ENCODE results near the gene SORCS1.

SORCS1 gene

DNA sequence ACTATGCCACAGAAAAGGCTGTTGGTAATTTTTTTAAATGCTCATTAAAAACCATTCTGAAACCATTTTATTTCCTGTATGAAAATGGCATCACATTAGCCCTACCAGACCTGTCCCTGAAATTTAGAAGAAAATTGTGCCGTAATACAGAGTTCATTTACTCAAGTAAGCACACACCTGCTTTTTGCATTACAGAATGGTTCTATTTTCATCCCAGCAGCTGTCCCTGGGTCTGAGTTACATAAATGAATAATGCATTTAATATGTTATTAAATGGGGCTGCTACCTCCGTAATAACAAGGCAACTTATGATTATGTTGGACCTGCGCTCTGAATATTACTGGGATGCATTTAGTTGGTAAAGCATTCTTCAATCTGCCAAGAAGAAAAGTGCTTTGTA, 508.9 kb downstream of the SORCS1 start:
- DNase-seq (ENCODE audit: low spot score), result no peak

GRCh38 chr10:106655165-106655564, 509.3 kb downstream of the SORCS1 start:
- DNase-seq (ENCODE audit: low spot score), result no peak

DNA sequence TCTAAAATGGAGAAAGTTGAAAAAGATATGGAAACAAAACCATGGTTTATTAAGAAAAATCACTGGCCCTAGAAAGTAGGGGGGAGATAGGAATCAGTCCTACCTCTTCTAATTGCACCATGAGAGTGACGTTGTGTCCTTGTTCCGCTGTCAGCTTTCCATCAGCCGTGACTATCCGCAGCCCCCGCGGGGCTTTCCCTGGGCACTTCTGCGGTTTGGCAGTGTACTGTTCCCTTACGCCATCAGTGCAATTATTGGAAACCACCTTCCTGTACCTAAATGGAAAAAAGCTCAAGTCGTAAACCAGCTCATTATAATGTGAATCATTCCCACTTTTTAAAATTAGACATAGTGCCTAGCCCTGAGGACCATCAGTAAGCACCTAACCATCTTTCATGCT, 512.2 kb downstream of the SORCS1 start:
- DNase-seq (ENCODE audit: low spot score), result no peak

DNA sequence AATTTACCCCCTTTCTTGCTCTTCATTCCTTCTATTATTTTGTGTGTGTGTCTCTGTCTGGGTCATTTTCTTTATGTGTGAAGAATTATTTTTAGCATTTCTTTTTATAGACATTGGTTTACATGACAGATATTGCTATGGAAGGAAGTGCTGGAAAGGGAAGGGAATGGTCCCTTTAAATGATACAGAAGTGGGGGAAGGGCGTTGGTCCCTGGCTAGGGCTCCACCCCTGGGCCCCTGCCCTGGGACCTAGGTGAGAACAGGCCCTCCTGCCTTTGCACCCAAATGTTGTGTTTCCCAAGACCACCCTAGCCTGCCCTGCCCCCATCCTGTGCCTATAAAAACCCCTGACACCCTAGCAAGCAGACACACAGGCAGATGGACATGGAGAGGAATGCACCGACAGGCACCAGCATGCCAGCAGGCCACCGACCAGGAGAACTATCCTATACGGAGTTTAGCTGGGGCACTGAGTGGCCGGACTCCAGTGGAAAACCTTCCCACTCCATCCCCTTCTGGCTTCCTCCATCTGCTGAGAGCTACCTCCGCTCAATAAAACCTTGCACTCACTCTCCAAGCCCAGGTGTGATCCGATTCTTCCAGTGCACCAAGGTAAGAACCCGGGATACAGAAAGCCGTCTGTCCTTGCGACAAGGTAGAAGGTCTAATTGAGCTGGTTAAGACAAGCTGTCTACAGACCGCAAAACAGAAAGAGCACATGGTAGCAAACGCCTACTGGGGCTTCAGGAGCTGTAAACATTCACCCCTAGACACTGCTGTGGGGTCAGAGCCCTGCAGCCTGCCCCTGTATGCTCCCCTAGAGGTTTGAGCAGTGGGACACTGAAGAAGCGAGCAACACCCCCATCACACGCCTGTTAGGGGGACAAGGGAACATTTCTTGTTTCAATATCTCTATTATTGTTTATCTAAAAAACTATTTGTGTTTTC, 515.7 kb downstream of the SORCS1 start:
- no peak for DNase-seq (ENCODE audit: low spot score)

DNA sequence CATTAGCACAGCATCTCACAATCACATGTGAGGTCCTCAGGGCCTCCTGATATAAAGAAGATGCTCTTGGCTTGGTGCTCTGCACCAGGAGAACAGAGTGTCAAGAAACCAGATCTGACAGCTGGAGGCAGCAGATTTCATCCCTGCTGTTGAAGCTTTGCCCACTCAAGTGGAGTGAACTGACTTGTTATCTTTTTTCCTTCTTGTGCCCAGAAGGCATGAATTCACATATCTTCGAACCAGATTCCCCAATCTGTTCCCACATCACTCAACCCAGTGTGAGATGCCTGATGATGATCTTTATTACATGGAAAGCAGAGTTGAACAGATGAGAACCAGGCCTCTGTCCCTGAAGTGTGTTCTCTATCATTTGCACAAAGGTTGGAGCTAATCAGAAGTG, 521.0 kb downstream of the SORCS1 start:
- no peak for DNase-seq (ENCODE audit: low spot score)

GRCh38 chr10:106637873-106638272, 526.6 kb downstream of the SORCS1 start:
- DNase-seq (ENCODE audit: low spot score), result no peak

DNA sequence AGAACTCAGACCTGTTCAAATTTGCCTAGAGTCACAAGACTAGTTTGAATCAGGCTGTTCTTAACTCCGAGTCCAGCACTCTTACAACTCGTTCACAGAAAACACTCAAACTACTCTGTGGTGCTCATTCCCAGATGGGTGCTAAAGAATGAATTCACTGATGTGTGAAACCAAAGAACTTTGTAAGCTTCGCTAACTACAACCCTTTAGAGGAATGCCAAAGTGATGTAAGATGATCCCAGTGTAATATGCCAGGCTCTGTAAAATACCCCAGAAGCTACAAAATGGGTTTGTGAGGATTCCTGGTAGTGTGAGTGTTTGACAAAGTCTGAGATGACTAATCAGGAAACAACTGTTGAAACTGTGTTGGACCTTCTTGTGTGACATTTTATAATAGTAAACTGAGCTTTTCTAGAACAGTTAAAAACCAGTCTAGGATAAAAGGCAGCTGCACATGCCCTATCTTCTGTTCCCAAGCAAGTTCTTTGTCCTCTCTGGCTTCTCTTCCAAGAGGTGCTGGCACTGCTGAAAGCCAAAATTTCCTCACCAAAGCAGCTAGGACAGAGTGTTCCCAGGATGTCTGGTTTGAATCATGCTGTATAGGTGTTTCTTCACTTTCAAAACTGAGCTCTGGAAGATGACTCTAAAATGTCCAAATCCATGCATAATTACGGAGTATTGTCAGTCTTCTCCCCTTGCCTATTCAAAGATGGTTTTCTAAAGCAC, 527.6 kb downstream of the SORCS1 start:
- DNase-seq (ENCODE audit: low spot score), result no peak

- no peak for DNase-seq (ENCODE audit: low spot score)
Measured at GRCh38 chr10:106635947-106636346, 528.6 kb downstream of the SORCS1 start.

- no peak for DNase-seq (ENCODE audit: low spot score)
Measured at GRCh38 chr10:106631016-106631702, 533.3 kb downstream of the SORCS1 start.

- no peak for DNase-seq (ENCODE audit: low spot score)
Measured at GRCh38 chr10:106626371-106626770, 538.1 kb downstream of the SORCS1 start.

DNA sequence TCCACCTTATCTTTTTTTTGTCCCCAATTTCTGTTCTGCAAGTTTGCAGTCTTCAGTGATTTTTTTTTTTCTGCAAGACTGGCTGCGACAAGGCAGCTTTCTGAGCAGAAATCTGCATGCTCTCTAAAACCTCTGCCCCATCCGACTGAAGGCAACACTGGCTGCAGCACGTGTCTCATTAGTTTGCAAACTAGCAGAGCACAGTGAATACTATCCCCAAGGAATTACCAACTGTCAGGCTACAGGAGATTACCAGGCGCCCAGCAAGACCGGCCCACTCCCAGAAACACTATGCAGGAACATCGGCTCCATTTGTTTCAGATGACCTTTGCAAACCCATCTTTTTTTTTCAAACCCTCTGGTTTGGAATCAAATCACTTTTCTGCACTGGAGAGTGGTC, 538.8 kb downstream of the SORCS1 start:
- no peak for DNase-seq (ENCODE audit: low spot score)

DNA sequence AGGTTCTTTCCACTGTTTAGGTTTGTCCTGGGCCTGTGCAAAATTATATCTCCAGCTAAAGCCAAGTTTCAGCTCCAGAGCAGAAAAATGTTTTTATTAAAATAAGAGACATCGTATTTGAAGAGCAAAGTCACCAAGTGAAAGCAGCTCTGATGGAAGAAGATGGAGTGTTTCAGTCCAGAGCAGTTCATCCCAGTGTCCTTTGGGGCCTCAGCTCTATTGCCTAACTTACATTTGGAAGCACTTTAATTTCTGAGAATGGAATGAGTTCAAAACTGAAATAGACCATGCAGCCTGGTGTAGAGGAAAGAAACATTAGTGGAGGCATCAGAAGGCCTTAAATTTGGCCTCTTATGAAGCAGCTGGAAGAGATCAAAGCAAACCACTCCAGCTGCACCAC, 545.2 kb downstream of the SORCS1 start:
- DNase-seq (ENCODE audit: low spot score), result no peak

DNA sequence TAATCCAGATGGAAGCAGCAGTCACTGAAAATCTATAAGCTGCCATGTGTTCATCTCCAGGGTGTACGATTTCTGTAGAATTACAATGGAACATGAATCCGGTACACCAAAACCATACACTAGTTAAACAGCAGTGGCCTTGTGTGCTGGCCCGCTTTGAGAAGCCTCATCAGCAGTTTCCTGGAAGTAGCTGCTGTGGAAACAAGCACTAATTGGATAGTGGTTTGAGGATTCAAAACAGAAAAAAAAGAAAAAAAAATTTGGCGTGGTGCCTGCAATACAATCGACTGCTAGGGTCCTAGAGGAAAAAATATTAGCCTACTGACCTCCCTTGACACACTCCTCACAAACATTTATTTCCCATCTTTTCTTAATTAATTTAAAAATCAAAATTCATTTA, 545.9 kb downstream of the SORCS1 start:
- no peak for DNase-seq (ENCODE audit: low spot score)

DNA sequence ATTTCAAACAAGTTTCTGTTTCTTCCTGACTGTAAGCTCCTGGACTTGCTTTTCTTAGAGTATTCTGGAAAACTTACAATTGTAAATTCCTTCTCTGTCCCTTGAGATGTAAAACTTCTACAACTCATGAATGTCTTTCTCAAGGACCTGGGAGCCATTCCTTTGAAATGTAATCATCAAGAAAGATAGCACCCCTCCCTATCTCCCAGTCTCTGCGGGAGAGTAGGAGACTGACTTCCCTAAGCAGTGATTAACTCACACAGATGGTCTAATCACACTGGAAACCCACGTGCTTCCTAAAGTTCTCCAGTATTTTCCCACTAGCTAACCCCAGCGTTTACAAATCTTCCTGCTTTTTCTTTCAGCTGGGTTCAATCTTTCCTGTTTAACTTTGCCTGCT, 549.4 kb downstream of the SORCS1 start:
- DNase-seq (ENCODE audit: low spot score), result no peak

DNA sequence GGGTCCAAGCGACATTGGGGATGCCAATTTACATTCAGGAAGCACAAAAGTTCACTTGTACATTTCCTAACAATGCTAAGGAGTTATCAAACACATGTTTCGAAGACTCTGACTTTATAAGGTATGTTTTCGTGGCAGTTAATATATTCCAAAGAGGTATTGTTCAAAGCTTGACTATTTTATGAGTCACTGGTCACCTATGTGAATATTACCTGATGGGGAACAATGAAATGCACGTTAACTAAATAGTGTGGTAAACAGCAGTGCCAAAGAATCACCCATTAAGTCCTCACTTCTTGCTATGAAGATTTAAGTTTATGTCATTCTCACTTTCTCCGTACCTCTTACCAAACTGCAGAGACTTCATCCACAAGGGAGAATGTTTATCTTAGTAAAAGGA, 550.2 kb downstream of the SORCS1 start:
- no peak for DNase-seq (ENCODE audit: low spot score)

- DNase-seq (ENCODE audit: low spot score), result no peak
Measured at GRCh38 chr10:106612381-106612780, 552.1 kb downstream of the SORCS1 start.

DNA sequence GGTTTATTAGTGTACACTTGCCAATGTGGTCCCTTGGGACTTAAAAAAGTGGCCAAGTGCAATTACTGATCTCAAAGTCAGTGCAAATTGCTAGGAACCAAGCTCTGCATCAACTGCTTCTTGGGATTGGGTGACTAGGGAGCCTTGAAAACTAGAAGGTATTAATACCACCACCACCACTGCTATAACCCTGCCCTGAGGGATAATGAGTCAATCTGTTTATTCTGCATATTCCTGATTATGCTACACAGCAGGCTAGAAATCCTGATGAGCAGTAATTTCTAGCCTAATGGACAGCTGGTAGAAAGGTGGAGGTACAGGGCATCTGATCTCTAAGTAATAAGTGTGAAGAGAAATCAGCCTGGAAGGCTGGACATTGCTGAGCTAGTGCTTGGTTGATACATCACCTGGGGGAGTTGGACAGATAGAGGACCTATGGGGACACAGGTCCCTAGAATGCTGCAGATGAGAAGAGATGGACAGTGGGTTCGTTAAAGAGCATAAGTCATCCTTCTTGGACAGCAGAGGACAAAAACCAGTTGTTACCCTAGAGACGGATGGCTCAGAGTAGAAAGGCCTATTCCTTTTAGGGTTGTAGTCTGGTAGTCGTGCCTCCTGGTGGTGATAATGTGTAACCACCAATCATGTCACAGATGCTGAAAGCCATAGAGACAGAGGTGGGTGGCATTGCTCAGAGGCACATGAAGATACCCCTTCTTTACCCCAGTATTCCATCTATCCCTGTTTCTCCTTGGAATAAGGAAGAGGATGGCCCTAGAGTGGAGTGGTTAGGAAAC, 554.8 kb downstream of the SORCS1 start:
- DNase-seq (ENCODE audit: low spot score), result no peak

DNA sequence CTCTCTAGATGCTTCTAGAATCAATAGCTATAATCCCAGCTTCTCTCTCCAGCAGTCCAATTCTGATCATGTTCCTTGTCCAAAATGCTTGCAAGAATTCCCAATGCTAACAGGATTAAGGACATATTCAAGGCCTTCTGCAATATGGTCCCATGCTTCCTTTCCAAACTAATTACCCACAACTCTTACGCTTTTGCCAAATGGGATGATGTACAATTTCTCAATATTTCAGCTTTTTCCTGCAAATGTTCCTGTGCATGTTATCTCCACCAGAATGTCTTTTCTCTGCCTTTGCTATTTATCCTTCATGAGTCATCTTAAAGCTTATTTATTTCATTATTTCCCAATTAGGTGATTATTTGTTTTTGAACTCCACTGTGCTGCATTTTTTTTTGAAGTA, 556.4 kb downstream of the SORCS1 start:
- DNase-seq (ENCODE audit: low spot score), result no peak

DNA sequence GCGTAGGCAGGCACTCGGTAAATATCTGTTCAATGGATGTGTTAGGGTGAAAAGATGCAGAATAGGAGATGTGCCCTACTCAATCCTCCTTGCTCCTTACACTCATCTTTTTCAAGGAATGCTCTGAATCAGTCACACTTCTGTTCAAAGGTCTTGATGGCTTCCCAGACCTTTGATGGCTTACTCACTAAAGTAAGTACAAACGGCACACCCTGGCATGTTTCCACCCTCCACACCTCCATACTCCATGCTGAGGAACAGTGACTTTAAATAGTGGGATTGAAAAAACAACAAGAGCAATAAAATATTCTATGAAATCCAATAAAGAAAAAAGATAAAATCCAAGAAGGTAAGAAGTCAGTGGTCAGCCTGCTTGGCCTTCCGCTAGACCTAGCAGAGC, 569.2 kb downstream of the SORCS1 start:
- DNase-seq (ENCODE audit: low spot score), result no peak

DNA sequence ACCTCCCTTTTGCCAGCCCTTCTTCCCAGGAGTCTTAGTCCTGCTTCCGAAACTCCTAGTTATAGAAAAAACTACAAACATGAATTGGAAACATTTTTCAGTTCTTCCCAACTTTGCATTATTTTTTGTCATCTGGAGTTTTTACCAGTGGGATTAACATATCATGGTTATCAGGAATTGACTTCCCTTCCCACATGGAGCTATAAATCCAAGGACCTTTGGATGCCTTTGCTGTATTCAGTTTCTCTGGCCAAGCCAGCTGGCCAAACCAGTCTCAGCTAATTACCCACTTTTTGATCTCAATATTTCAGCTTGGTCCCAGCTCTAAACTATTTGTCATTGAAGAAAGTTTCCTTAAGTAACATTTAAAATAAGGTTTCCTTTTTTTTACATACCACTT, 570.6 kb downstream of the SORCS1 start:
- no peak for DNase-seq (ENCODE audit: low spot score)

GRCh38 chr10:106592396-106592795, 572.1 kb downstream of the SORCS1 start:
- no peak for DNase-seq (ENCODE audit: low spot score)

GRCh38 chr10:106582291-106582690, 582.2 kb downstream of the SORCS1 start:
- DNase-seq (ENCODE audit: low spot score), result peak; percentile 91
